Renal cortex interstitium (tissue), 11 donors: ENCODE data around the gene HAPSTR1. TPM values are rescaled to one million over a fixed set of nuclear protein-coding genes. Genes with fewer than 3 reads are reported as not detected.
A peak's percentile ranks its signal among the peaks of the same experiment; 100 is the strongest.

Source experiments
- DNase-seq, 11 donors: peaks; one replicate each; pipeline ENCODE4 v3.0.0-alpha.2; 2013; ENCODE audit warnings: low read depth in 9 of 11, low spot score in 4 of 11; ENCODE audit errors: extremely low read depth in 1 of 11
- polyA plus RNA-seq, 3 donors: library from polyadenylated mRNA; unstranded; fragments of 120-200 nt; gene quantifications; one replicate each; pipeline ENCODE4 v1.2.1, GENCODE V29; 2013; ENCODE audit not compliant: insufficient read length in 3 of 3

Gene HAPSTR1
- polyA plus RNA-seq, 3 donors: 44.5 to 51.5 (median 46.2) TPM

DNA sequence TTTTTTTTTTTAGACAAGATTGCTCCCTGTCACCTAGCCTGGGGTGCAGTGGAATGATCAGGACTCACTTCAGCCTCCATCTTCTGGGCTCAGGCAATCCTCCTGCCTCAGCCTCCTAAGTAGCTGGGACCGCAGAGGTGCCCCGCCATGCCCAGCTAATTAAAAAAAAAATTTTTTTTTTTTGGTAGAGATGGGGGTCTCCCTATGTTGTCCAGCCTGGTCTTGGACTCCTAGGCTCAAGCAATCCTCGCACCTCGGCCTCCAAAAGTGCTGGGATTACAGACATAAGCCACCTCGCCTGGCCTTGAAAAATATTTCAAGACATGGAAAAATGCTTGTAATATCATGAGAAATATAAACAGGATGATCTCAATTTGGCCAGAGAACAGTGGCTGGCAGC, 42.9 kb downstream of the HAPSTR1 start:
- DNase-seq: no peak

DNA sequence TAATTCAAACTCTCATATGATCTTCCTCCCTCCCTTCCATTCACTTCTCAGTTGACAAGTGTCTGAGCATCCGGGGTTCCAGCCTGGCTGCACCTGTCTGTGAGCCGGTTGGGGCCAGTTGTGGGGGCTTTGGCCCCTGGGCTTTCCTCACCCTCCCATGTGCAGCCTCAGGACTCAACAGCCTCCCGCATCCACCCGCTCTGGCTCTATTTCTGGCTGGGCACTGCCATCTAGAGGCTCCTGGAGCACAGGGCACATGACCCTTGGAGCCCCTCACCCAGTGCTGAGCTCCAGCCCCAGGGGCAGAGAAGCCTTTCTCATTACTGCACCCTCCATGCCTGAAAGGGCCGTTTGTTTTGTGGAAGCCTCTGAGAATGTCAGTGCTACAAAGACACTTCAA, 43.3 kb downstream of the HAPSTR1 start:
- DNase-seq: peak in 5 of 11 donors; percentile 13 to 38 (median 22)

GRCh38 chr16:9135797-9136196, 44.4 kb downstream of the HAPSTR1 start:
- DNase-seq: no peak

DNA sequence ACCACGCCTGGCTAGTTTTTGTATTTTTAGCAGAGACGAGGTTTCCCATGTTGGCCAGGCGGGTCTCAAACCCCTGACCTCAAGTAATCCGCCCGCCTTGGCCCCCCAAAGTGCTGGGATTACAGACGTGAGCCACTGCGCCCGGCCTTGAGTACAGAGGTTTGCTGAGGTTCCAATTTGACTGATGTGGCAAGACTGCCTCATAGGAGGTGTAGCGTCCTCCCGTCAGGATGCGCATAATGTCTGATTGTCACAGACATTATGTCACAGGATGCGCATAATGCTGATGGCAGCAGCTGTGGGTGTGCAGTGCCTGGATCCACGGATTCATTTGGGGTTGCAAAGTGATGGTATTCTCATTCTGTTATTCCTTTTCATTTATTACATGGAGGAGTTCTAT, 45.2 kb downstream of the HAPSTR1 start:
- DNase-seq: no peak

GRCh38 chr16:9138021-9138680, 46.7 kb downstream of the HAPSTR1 start:
- no peak for DNase-seq

- peak; percentile 31 to 62 (median 47) for DNase-seq
Measured at GRCh38 chr16:9138731-9139501, 47.5 kb downstream of the HAPSTR1 start.

- no peak for DNase-seq
Measured at GRCh38 chr16:9139965-9140364, 48.5 kb downstream of the HAPSTR1 start.

Other genes starting within 250 kb of the HAPSTR1 start
- 10 to 100 TPM; 64.2 to 90.1 (median 77.0) TPM for gene CARHSP1, start 222.6 kb upstream of the HAPSTR1 start, polyA plus RNA-seq
- under 1 TPM in 1 of 3 donors, not detected in 2; 0.20 TPM for gene LITAFD, start 209.3 kb upstream of the HAPSTR1 start, polyA plus RNA-seq
- gene USP7, start 127.7 kb upstream of the HAPSTR1 start, polyA plus RNA-seq: 100 to 1,000 TPM; 116 to 129 (median 124) TPM